GM13976 (cell line): ENCODE measurements around the gene APH1B.

ENCODE experiments used
- DNase-seq: peaks from one replicate; pipeline ENCODE4 v3.0.0; 2012; ENCODE audit warnings: low spot score
- in situ Hi-C: fragments of 300-500 bp; cut with MboI; formaldehyde crosslinking; loops from one replicate; pipeline ENCODE4 v1.12.0; 2022; ENCODE audit warnings: low sequenced_read_pairs, mixed read lengths, inconsistent platforms; ENCODE audit not compliant: unreplicated experiment
- TF ChIP-seq, protein P1 (sequence below): IDR thresholded peaks from 2 replicates; pipeline ENCODE4 v1.5.1; 2012; ENCODE audit warnings: borderline replicate concordance, mild to moderate bottlenecking; ENCODE audit not compliant: insufficient read depth; ENCODE audit errors: extremely low read depth, missing control alignments, control extremely low read depth

The APH1B gene

DNA sequence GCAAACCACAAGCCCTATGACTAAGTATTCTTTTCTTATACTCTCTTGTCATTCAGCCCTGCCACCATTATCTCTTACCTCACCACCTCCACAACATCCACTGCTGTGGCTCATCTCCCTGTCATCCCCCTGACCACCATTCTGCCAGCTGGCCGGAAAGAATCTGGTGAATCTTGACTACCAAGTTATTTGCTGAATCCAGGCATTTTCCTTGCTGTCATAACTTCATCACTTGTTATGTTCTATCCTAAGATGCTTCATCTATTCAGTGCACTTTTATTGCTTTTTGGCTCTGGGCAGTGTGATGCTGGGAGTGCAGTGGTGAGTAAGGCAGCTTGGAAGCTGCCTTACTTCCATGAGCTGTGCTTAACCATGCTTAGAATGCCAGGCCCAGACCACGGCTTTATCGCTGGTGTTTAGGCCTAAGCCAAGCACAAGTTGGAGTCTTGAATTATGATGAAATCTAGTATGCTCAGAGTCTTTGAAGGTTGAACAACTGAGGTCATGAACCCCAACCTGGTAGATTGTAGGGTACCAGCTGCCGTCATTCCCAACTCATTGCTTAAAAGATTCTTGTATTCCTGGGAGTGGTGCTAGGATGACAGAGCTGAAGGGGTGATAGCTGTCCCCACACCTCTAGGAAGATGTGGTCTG lies 27.0 kb upstream of the APH1B start:
- in situ Hi-C loops = no loop called here
- DNase-seq = no peak
- TF ChIP-seq, protein P1, sequence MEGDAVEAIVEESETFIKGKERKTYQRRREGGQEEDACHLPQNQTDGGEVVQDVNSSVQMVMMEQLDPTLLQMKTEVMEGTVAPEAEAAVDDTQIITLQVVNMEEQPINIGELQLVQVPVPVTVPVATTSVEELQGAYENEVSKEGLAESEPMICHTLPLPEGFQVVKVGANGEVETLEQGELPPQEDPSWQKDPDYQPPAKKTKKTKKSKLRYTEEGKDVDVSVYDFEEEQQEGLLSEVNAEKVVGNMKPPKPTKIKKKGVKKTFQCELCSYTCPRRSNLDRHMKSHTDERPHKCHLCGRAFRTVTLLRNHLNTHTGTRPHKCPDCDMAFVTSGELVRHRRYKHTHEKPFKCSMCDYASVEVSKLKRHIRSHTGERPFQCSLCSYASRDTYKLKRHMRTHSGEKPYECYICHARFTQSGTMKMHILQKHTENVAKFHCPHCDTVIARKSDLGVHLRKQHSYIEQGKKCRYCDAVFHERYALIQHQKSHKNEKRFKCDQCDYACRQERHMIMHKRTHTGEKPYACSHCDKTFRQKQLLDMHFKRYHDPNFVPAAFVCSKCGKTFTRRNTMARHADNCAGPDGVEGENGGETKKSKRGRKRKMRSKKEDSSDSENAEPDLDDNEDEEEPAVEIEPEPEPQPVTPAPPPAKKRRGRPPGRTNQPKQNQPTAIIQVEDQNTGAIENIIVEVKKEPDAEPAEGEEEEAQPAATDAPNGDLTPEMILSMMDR = no peak

DNA sequence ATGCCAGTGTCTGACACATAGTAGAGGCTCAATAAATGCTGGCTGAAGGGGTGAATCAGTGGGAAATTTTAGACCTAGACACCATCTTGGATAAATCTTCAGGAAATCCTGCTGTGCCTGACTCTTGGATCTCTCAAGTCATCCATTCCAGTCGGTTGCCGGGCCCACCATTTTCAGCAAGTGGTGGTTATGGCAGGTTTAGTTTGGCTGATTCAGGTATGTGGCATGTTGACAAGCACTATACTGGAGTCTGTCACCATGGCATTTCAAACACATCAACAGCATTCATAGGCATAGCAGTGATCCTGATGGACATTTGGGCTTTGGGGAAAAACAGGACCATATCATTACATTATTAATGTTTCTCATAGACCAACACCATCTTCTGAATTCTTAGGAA lies 25.7 kb upstream of the APH1B start:
- TF ChIP-seq, protein P1 = no peak
- in situ Hi-C loops = no loop called here
- no peak for DNase-seq

DNA sequence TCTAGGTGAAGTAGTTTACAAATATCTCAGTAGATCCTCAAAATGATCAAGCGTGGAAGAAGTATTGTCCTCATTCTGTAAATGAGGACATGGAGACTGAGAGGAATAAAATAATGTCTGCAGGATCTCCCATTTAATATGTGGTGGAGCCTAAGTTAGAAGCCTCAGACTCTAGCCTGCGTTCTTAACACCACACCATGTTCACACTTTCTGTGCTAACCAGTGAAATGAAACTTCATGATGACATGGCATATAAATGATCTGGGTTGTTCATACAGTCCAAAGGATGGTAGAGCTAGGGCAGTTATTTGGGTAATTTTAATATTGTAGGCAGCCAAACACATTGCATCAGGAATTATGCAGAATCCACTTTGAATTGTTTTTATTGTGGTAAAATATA lies 25.1 kb upstream of the APH1B start:
- no peak for DNase-seq
- TF ChIP-seq, protein P1 = no peak
- in situ Hi-C loops = no loop called here

DNA sequence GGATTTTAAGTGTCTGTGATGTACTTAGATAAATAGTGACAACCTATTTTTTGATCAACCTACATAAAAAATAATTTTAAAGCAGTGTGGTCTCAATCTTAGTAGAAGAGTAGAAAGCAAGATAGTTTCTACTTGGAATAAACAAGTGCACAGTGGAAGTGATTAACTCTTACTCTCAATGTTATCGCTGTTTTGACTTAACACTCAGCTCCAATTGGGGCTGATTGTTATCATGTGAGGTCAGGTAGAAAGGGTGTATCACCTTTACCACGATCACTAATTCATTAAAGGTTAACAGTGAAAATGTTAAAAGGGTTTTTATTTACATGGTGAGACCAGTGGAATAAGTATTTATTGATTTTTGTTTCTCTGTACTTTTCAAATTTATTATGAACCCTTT lies 22.4 kb upstream of the APH1B start:
- TF ChIP-seq, protein P1 = no peak
- no peak for DNase-seq
- in situ Hi-C loops = no loop called here

DNA sequence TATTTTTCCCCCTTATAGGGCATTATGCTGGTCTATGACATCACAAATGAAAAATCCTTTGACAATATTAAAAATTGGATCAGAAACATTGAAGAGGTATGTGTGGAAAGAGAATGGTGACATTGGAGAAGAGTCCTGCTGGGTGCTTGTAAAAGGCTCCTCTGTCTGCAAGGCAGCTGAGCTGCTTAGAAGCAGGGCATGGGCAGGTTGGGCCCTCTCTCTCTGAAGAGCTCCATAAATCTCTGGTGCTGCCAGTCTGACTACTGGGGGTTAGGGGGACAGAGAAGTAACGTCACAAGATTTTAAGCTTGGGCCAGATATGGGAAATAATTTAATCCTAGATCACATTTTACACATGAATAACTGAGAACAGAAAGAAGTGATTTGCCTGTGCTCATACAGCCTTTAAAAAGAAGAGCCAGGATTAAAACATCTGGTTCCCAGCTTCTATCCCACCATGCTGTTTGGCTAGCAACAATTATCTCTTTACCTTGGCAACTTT lies 21.9 kb upstream of the APH1B start:
- in situ Hi-C loops = no loop called here
- DNase-seq = no peak
- TF ChIP-seq, protein P1 = no peak

DNA sequence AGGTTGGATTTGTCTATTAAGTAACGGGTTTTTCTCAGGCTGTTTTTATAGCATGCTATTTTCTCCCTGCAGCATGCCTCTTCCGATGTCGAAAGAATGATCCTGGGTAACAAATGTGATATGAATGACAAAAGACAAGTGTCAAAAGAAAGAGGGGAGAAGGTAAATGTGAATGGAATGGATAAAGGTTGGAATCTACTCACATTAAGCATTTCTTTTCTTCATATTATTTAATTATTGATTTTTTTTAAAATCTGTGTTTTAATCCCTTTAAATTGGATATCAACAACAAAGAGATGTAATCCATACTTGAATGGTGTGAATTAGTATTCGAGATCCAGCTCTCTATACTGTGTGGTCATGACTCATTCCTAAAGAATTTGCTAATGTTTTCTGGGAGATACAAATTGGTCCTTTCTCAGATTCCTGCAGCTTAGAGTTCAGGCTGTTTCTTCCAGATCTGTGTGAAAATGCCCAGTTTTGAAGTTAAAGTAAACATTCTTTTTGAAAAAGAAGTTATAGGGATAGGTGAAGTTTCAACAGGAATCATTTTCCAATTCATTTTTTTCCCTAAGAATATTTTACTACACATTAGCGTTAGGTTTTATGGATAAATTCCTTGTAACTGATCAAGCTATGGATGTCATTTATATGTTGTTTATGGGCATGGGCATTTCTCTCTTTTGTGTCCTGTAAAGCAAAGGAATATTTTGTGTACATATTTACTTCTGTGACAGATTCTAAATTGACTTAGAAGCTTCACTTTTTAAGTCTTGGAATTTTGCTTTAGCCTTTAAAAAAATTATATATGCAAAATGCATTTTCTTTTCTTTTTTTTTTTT lies 20.8 kb upstream of the APH1B start:
- TF ChIP-seq, protein P1 = no peak
- in situ Hi-C loops = no loop called here
- DNase-seq = no peak
